Glutamatergic neuron (in vitro differentiated cells): Measurements from ENCODE around the gene CCDC201. TPM values are rescaled to one million over a fixed set of nuclear protein-coding genes. Genes with fewer than 3 reads are reported as not detected.

ENCODE experiments used
- DNase-seq: peaks from one replicate; pipeline ENCODE4 v3.0.0; 2022
- H3K27ac Mint-ChIP-seq: one replicate; pipeline ENCODE4 v1.8.0; 2020; ENCODE audit warnings: mild to moderate bottlenecking, mixed read lengths, inconsistent platforms; ENCODE audit not compliant: unreplicated experiment
- H3K27me3 Mint-ChIP-seq: one replicate; pipeline ENCODE4 v1.8.0; 2020; ENCODE audit warnings: mild to moderate bottlenecking, moderate library complexity, mixed read lengths, inconsistent platforms; ENCODE audit not compliant: unreplicated experiment
- H3K36me3 Mint-ChIP-seq: one replicate; pipeline ENCODE4 v1.8.0; 2020; ENCODE audit warnings: mild to moderate bottlenecking, mixed read lengths, inconsistent platforms; ENCODE audit not compliant: unreplicated experiment
- H3K4me1 Mint-ChIP-seq: one replicate; pipeline ENCODE4 v1.8.0; 2020; ENCODE audit warnings: mild to moderate bottlenecking, low read depth, mixed read lengths, inconsistent platforms; ENCODE audit not compliant: unreplicated experiment
- H3K4me3 Mint-ChIP-seq: one replicate; pipeline ENCODE4 v1.8.0; 2020; ENCODE audit warnings: mild to moderate bottlenecking, mixed read lengths, inconsistent platforms; ENCODE audit not compliant: unreplicated experiment
- H3K9me3 Mint-ChIP-seq: one replicate; pipeline ENCODE4 v1.8.0; 2020; ENCODE audit warnings: mild to moderate bottlenecking, moderate library complexity, mixed read lengths, inconsistent platforms; ENCODE audit not compliant: unreplicated experiment
- CTCF ChIP-seq: fragments of 200-600 bp; sonication (generic); IDR thresholded peaks from one replicate; pipeline ENCODE4 v1.5.0; 2021; ENCODE audit not compliant: partially characterized antibody, unreplicated experiment
- long read RNA-seq: library from polyadenylated mRNA; unstranded; transcript quantifications from one replicate; pipeline ENCODE4 v2.0.0, GENCODE V29; 2020; ENCODE audit not compliant: unreplicated experiment
- total RNA-seq: library from RNA; stranded (reverse); fragmentation: NEBNext Ultra II Directional; extraction: Animal tissue kit (Norgen Biotek cat#: 25700); gene quantifications from one replicate; pipeline ENCODE4 v1.2.1, GENCODE V29; 2021; ENCODE audit not compliant: unreplicated experiment

Gene CCDC201
- not detected for total RNA-seq
- long read RNA-seq = 0 reads

DNA sequence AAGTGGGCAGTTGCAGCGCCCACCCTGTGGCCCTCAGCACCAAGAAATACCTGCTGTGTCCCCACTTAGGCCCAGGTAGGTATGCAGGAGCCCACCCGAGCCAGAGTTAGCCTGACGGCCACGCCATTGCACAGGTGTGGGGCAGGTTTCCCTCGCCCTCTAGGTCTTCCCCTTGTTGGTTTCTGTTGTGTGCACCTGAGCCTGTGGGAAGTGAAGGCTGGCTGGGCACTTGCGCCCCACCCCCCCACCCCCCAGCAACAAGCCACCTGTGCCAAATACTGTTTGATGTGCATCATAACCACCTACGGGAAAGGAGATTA is at the start of gene CCDC201:
Gene CCDC201, minus strand, starts transcription at position 48 of the 320 bp plus-strand sequence. CDS start 75 bp downstream, outside the sequence.
- Mint-ChIP-seq H3K4me3 (no peak within 1 kb of the TSS), H3K4me1 (no peaks in the 10 kb centered on the region), H3K27ac (no peak within 1 kb of the TSS), H3K9me3 (peaks cover 2% of the 10 kb centered on the region), H3K36me3 (peaks cover 11% of the 10 kb centered on the region), H3K27me3 (no peaks in the 10 kb centered on the region)
- no peak for TF ChIP-seq CTCF
- no peak for DNase-seq

- DNase-seq = peak; percentile 80
- peak; percentile 82 for TF ChIP-seq CTCF
- no peak overlapping the region for H3K27ac Mint-ChIP-seq
- peaks cover 1% of the 10 kb centered on the region for H3K9me3 Mint-ChIP-seq
- no peaks in the 10 kb centered on the region for H3K36me3 Mint-ChIP-seq
- H3K4me3 Mint-ChIP-seq = peak overlapping the region; percentile 88
- peaks cover 13% of the 10 kb centered on the region for H3K27me3 Mint-ChIP-seq
- peaks cover 15% of the 10 kb centered on the region for H3K4me1 Mint-ChIP-seq
Observed at GRCh38 chr7:45921699-45922519, 49.0 kb upstream of the CCDC201 start.

GRCh38 chr7:45921381-45921698 is 48.5 kb upstream of the CCDC201 start:
- H3K27me3 Mint-ChIP-seq = peaks cover 14% of the 10 kb centered on the region
- H3K36me3 Mint-ChIP-seq = no peaks in the 10 kb centered on the region
- H3K27ac Mint-ChIP-seq = no peak overlapping the region
- H3K4me1 Mint-ChIP-seq = peaks cover 15% of the 10 kb centered on the region
- no peak for TF ChIP-seq CTCF
- peaks cover 1% of the 10 kb centered on the region for H3K9me3 Mint-ChIP-seq
- peak overlapping the region; percentile 88 for H3K4me3 Mint-ChIP-seq
- no peak for DNase-seq

DNA sequence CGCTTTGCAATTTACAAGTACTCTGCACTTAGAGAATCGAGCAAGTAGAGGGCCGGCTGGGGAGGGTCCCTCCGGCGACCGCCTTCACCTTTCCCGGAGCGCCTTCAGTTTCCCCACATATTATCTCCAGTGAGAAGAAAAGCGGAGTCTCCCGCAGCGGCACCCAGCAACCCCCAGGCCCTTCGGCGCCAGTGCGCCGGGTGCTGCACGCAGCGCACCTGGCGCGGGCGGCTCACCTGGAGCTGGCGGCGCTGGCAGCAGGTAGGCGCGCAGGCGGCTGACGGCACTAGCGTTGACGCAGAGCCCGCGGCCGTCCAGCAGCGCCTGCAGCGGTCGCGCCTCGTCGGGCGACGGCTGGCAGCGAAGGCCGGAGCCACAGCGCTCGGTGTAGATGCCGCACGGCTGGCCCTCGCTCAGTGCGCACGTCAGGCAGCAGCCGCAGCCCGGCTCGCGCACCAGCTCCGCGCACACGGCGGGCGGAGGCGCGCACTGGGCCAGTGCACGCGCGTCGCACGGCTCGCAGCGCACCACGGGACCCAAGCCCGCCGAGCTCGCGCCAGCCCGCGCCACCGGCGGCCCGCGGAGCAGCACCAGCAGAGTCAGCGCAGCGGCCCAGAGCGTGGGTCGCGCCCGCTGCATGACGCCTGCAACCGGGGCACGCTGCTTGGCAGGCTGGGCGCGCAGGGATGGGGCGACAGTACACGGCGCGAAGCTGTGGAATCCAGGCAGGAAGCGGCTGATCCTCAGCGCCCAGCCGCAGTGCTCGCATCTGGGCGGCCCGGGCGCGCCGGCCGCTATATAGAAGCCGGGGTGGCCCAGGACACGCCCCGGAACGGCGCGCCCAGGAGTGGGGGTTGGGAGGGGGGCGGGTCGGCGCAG is 47.9 kb upstream of the CCDC201 start, which contains the start of gene IGFBP3:
Gene IGFBP3, minus strand, starts transcription at position 771 of the 879 bp plus-strand sequence. Its CDS starts 132 bp downstream, at position 639.
- DNase-seq = peak; percentile 69
- Mint-ChIP-seq H3K4me1 (peaks cover 15% of the 10 kb centered on the region), H3K36me3 (no peaks in the 10 kb centered on the region)

More for the DNA sequence above, 47.9 kb upstream of the CCDC201 start, which contains the start of gene IGFBP3:
- H3K4me3 Mint-ChIP-seq = peak within 1 kb of the TSS; percentile 88
- no peak within 1 kb of the TSS for H3K27ac Mint-ChIP-seq
- no peak for TF ChIP-seq CTCF
- peaks cover 14% of the 10 kb centered on the region for H3K27me3 Mint-ChIP-seq
- peaks cover 1% of the 10 kb centered on the region for H3K9me3 Mint-ChIP-seq
